Astrocyte of the cerebellum (primary cell): Measurements from ENCODE around the gene B3GAT1.

Source experiments
- DNase-seq: peaks from one replicate; pipeline ENCODE4 v3.0.0-alpha.2; 2011; ENCODE audit warnings: low read depth
- H3K4me3 ChIP-seq: 2 replicates; pipeline ENCODE4 v1.5.1; 2011; ENCODE audit warnings: mild to moderate bottlenecking, low read depth, low read length, moderate library complexity
- in situ Hi-C: cut with HindIII; loops from 2 replicates; pipeline ENCODE4 v1.10.0; 2017; ENCODE audit warnings: low sequenced_read_pairs
- TF ChIP-seq, protein P1 (sequence below): IDR thresholded peaks from 2 replicates; pipeline ENCODE4 v1.5.1; 2012; ENCODE audit warnings: low read length, low read depth, moderate library complexity, mild to moderate bottlenecking; ENCODE audit errors: missing control alignments

The B3GAT1 gene

DNA sequence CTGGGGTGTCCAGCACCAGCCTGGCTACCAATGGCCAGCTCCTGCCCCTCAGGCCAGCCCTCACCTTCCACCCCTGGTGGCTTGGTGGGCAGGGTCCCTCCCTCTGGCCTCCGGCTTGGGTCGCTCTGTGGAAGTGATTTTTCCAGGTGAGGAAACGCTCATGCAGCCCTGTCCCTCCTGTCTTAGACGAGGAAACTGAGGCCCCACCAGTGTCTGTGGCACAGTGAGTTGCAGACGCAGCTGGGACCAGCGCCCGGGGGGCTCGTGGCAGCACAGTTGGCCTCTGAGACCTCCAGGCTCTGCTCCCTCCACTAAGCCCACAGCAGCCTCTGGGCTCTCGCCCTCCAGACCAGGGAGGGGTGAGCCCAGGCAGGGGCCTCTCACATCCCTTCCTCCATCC lies 6.2 kb downstream of the B3GAT1 start:
- in situ Hi-C loops, result no loop called here
- TF ChIP-seq, protein P1, sequence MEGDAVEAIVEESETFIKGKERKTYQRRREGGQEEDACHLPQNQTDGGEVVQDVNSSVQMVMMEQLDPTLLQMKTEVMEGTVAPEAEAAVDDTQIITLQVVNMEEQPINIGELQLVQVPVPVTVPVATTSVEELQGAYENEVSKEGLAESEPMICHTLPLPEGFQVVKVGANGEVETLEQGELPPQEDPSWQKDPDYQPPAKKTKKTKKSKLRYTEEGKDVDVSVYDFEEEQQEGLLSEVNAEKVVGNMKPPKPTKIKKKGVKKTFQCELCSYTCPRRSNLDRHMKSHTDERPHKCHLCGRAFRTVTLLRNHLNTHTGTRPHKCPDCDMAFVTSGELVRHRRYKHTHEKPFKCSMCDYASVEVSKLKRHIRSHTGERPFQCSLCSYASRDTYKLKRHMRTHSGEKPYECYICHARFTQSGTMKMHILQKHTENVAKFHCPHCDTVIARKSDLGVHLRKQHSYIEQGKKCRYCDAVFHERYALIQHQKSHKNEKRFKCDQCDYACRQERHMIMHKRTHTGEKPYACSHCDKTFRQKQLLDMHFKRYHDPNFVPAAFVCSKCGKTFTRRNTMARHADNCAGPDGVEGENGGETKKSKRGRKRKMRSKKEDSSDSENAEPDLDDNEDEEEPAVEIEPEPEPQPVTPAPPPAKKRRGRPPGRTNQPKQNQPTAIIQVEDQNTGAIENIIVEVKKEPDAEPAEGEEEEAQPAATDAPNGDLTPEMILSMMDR, result no peak
- H3K4me3 ChIP-seq, result no peak overlapping the region
- DNase-seq, result no peak

DNA sequence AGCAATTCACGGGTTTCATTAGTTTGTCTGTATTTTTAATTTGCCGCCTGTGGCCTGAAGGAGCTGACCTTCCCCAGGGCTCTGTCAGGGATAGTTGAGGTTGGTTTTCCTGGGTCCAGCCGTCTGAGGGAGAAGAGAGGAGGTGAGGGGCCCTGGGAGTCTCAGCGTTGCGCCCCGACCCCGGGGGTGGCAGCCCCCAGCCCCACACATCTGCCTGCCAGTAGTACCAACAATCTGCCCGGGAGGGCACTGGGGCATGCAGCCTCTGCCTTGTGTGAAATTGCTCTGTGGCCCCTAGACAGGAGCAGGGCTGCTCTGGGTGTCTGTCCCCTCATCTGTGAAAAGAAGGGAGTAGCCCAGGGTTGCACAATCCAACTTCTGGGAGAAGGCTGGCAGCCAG lies 6.6 kb downstream of the B3GAT1 start:
- TF ChIP-seq, protein P1, result no peak
- no peak overlapping the region for H3K4me3 ChIP-seq
- in situ Hi-C loops, result no loop called here
- no peak for DNase-seq

DNA sequence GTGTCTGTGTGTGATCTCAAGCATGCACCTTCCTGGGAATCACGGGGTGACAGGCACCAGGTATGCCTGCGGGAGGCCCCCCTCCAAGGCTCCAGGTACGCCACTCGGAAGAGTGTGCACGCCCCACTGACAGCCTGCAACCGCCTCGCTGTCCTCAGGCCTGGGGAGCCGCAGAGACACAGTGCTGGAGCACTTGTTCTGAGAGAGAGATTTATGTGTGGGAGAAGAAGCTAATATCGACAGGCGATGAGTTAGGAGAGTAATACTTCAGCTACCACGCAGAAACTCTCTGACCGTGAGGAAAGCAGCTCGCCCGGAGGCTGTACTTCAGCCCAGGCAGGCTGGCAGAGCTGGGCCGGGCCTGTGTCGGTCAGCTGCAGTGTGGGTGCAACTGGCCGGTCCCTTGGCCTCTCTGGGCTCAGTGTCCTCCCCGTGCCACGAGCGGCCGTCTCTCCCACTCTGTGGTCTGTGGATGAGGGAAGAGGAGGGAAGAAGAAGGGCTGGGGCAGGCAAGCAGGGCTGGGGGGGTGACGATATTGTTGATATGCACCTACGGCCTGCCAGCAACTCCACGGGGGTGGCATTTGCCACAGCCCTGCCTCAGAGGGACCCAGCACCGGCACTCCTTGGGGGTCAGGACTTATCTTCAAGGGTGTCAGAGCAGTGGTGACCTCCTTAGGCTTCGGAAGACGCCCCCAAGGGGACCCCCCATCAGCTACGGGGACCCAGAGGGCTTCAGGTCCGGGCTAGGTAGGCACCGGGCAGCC lies 7.3 kb downstream of the B3GAT1 start:
- in situ Hi-C loops, result no loop called here
- no peak for DNase-seq
- no peak overlapping the region for H3K4me3 ChIP-seq
- TF ChIP-seq, protein P1, result no peak

DNA sequence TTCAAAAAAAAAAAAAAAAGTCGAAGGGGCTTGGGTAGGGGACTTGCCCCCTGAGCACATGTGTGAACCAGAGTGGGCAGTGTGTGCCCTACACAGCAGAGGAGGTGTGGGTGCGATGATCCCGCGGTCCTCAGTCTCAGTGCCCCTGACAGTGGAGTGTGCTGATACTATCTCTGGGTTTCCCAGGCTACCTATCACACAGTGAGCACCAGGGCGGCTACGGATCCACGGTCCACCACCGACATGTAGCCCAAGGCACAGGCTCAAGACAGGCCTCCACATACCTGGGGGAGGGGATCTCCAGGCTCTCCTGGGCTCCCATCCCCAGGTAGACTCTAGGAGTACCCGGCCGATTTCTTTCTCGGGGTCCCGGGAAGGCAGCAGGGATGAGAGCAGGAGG lies 9.1 kb downstream of the B3GAT1 start:
- H3K4me3 ChIP-seq, result no peak overlapping the region
- TF ChIP-seq, protein P1, result no peak
- no peak for DNase-seq
- in situ Hi-C loops, result no loop called here

DNA sequence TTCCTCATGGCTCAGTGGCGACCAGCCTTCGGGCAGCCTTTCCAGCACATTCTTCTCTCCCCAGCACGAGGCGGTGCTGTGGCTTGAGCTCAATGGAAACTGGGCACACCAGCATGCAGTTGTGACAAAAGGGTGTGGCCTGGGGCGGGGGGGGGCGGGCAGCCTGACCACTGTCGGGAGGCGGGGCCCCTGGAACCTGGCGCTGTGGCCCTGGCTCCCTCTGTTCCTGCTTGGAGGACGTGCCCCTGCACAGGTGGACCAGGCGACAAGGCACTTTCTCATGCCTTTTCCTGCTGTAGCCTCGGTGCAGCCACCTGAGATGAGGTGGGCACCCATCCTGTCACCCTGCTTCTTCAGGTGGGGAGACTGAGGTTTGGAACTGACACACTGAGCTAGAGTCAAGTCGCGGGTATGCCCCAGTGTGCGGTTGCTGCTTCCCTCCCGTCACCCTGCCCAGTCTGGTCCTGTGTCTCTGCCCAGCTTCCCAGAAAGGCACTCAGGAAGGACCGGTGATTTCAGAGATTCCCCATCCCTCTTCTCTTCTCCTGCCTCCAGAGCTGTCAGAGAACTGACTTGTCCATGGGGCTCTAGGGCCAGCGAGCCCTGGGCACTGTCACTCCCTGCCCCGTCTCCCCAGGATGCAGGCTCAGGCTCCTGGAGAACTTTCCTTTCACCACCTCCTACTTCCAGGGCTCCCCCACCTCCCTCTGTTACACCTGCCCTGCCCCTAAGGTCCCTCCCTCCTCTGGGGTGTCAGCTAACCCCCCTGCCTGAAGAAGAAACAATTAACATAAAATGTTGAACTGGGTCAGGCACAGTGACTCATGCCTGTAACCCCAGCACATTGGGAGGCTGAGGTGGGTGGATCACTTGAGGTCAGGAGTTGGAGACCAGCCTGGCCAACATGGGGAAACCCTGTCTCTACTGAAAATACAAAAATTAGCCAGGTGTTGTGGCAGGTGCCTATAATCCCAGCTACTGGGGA lies 9.9 kb downstream of the B3GAT1 start:
- H3K4me3 ChIP-seq, result no peak overlapping the region
- TF ChIP-seq, protein P1, result no peak
- DNase-seq, result no peak
- in situ Hi-C loops, result no loop called here

DNA sequence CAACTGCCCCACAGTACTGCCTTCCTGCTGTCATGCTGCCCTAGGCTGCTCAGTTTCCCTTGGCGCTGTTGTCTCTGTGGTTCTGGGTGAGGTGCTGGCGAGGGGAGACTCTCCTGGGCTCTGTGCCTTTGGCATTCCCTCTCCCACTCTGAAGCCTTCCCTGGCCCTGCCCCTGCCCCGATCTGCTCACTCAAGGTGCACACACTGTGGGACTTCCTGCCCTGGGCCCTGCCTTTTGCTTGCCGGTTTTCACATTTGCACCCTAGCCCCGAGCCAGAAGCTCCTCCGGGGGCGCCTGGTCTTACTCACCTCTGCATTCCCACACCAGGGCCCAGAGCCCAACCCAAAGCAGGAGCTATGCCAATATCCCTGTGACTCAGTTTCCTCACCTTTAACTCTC lies 12.0 kb downstream of the B3GAT1 start:
- in situ Hi-C loops, result no loop called here
- no peak for DNase-seq
- no peak overlapping the region for H3K4me3 ChIP-seq
- TF ChIP-seq, protein P1, result no peak
